GM19438 (cell line): Measurements from ENCODE around the gene ZNF155.

Experiments used
- ATAC-seq: cut with Tn5 transposase; IDR thresholded peaks from one replicate; pipeline ENCODE4 v1.9.1; 2021; ENCODE audit warnings: low read depth; ENCODE audit not compliant: unreplicated experiment

The ZNF155 gene

DNA sequence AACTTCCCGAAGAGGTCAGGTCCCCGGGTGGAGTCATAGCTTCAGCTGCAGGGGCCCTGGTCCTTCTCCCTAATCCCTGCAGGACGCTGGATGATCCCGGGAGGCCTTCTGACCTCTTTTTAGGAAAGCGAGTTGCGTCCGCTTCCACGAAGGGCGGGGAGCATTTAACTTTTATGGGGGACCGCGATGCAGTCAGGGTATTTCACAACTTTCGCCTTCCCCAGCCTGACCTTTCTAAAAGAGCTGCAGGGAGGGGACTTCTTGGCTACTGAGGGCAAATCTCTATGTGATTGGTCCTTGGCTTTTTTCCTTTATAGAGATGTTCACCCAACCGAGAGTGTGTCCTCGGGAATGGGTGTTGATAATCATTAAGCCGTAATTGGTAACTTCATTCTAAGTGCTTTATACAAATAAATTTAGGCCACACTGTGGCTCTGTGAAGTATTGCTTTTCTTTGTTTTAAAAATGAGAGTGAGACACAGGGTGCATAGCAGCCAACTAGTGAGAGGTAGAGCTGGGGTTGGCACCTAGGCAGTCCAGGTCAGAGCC, 19.5 kb downstream of the ZNF155 start:
- peak; percentile 3 for ATAC-seq

DNA sequence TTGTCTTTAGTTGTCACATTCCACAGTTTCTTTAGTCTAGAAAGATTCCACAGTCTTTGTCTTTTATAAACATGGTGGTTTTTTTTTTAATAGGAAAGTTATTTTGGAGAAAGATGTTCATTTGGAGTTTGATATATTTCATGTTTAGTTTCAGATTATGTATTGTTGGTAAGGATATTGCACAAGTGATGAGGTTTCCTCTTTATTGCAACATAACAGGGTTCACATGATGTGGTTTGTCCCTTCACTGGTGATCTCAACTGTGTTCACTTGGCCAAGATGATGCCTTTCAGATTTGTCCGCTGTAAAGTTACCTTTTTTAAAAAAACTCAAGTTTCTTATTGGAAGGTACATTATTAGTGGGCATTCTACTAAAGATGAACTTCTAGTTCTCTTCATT, 22.0 kb downstream of the ZNF155 start:
- ATAC-seq = no peak

DNA sequence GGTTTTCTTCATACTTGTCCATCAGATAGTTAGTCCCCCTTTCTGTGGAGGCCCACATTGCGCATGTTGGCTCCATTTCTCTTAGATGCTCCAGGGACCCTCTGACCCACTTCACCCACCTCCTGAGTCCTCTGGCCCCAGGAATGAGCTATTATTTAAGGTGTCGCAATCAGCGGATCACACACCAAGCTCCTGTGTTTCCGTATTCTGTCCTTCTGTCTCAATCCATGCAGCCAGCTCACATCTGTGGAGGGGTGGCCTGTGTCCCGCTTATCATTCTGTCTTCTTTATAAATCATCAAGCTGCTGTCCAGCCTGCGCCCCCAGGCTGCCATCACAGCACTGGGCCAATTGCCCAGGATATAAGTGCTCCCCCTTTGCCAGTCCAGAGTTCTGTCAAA, 23.5 kb downstream of the ZNF155 start:
- ATAC-seq = no peak

DNA sequence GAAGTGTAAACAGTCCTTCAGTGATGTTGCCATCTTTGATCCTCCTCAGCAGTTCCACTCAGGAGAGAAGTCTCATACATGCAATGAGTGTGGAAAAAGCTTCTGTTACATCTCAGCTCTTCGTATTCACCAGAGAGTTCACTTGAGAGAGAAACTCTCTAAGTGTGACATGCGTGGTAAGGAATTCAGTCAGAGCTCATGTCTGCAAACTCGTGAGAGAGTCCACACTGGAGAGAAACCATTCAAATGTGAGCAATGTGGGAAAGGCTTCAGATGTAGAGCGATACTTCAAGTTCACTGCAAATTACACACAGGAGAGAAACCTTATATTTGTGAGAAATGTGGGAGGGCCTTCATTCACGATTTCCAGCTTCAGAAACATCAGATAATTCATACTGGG, 26.5 kb downstream of the ZNF155 start:
- no peak for ATAC-seq

DNA sequence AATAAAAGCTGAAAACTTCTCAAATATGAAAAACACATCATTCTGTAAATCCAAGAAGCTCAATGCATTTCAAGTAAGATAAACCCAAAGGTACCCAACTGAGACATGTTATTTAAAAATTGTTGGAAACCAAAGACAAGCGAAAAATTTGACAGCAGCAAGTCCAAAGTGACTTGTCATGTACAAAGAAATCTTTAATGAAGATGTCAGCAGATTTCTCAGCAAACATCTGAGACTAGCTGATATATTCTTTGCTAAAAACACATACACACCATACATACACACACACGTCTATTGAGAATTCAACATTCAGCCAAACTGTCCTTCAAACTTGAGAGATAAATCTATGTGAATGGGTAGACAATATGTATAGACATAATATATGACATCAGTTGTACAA, 35.5 kb downstream of the ZNF155 start:
- ATAC-seq = no peak

DNA sequence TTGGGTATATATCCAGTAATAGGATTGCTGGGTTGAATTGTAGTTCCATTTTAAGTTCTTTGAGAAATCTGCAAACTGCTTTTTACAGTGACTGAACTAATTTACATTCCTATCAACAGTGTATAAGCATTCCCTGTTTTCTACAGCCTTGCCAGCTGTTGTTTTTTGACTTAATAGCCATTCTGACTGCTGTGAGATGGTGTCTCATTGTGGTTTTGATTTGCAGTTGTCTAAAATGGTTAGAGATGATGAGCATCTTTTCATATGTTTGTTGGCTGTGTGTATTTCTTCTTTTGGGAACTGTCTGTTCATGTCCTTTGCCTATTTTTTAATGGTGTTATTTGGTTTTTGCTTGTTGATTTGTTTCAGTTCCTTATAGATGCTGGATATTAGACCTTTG, 37.2 kb downstream of the ZNF155 start:
- ATAC-seq = no peak

DNA sequence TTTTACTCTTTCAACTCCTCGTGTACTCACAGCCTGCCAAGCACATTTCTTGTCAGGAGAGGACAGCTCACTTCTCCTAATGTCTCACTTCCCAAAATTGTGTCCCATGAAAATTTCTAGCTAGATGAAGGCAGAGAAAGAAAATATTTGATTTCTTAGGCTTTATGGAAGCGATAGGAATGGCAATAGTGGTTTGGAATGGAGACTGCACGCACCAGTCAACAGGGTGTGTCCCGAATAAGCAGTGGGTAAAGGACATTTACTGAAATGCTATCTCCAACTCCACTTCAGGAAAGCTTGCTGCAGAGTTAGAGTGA, 40.9 kb downstream of the ZNF155 start:
- ATAC-seq = no peak

DNA sequence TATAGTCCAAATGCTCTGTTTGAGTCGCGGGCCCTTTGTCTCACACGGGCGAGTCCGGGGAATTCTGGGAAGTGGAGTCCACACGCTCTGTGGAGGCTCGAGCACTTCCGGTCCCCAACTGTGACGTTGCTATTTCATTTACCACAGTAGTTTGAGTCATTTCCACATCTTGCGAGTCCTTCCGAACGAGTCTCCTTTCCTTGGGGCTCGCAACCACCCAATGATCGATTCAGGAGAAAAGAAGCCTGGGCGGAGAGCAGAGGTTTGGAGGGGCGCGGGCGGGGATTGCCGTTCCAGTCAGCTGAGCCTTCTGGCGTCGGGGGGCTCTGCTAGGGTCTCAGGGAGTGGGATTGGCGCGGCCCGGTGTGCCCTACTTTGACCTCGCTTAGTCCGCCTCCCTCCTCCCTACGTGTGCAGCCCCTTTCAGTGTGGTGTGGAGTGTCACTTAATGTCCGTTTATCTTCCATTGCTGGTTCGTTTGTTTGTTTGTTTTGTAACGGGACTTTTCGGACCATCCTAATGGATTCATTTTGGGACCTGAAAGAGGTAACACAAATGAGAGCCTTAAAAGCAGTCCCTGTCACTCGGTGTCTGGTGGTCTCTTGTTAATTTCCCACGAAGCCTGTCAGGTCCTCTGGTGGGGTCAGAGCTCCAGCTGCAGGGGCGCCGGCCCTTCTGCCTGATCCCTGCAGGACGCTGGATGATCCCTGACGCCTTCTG, 41.4 kb downstream of the ZNF155 start, which contains the start of gene ZNF222:
ZNF222 (plus strand) TSS at position 163 of the 720 bp plus-strand sequence; CDS start at position 221, 58 bp downstream.
- ATAC-seq = peak; percentile 94

DNA sequence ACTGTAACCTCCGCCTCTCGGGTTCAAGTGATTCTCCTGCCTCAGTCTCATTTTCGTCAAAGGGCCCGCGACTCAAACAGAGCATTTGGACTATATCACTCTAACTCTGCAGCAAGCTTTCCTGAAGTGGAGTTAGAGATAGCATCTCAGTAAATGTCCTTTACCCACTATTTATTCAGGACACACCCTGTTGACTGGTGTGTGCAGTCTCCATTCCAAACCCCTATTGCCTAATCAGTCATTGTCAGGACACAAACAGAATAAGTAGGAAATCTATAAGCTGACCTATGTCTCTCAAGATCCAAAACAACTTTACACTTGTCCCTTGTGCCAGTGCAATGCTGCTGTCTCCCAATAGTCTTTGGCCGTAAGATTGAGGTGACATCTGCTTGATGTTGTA, 42.6 kb downstream of the ZNF155 start:
- ATAC-seq = no peak

DNA sequence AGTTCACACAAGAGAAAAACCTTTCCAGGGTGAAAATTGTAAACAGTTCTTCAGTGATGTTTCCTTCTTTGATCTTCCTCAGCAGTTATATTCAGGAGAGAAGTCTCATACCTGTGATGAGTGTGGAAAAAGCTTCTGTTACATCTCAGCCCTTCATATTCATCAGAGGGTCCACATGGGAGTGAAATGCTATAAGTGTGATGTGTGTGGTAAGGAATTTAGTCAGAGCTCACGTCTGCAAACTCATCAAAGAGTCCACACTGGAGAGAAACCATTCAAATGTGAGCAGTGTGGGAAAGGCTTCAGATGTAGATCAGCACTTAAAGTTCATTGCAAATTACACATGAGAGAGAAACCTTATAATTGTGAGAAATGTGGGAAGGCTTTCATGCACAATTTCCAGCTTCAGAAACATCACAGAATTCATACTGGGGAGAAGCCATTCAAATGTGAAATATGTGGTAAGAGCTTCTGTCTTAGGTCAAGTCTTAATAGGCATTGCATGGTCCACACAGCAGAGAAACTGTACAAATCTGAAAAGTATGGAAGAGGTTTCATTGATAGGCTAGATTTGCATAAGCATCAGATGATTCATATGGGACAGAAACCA, 48.1 kb downstream of the ZNF155 start:
- ATAC-seq = no peak

DNA sequence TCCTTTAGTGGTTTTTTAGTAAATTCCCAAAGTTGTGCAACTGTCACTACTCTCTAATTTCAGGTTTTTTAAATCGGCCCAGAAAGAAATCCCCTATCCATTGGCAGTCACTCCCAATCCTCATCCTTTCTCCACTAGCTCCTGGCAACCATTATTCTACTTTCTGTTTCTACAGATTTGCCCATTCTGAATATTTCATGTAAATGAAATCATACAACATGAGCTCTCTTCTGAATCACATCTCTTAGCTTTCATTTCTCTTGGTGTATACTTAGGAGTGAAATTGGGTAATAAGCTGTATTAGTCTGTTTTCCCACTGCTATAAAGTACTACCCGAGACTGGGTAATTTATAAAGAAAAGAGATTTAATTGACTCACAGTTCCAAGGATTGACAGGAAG, 58.2 kb downstream of the ZNF155 start:
- no peak for ATAC-seq
